Stimulated activated CD8-positive, alpha-beta memory T cell treated with anti-CD3 and anti-CD28 coated beads, Interleukin-4, amount 100 ng/mL, for 4 hours (primary cell): ENCODE data around the gene CUEDC2.

Experiments
- DNase-seq, 2 donors: peaks; one replicate each; pipeline ENCODE4 v3.0.0-alpha.2; 2020; ENCODE audit warnings: low read depth in 2 of 2, low spot score in 1 of 2

CUEDC2 gene

GRCh38 chr10:102411341-102412255 lies 20.8 kb downstream of the CUEDC2 start:
- DNase-seq: no peak

DNA sequence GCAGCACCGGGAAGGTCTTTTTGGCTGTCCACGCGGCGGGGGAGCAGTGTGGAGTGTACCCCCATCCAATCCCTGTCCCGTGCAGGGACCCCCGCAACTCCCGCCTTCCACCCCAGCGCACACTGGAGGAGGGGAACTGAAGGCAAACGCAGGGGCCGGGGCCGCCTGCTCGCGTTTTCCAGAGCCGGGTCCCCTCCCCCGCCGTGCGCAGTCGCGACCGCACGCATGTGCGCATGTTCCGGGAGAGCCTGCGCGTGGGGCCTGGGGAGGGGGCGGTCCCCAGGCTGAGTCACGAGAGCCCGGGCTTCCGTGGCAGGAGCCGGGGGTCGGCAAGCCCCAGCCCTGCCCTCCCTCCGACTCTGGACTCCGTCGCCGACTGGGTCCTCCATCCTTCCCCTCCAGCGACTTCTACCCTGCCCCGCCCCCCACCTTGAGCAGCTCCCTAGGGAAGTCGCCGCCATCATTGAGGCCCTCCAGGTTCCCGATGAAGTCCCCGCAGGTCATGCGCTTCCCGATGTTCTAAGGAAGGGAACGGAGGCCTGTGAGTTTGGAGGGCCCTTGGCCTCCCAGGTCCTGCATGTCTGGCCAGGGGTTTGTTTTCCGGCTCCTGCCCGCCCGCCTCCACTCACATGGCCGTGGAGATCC lies 21.8 kb downstream of the CUEDC2 start:
- peak in 1 of 2 donors; percentile 53 for DNase-seq

DNA sequence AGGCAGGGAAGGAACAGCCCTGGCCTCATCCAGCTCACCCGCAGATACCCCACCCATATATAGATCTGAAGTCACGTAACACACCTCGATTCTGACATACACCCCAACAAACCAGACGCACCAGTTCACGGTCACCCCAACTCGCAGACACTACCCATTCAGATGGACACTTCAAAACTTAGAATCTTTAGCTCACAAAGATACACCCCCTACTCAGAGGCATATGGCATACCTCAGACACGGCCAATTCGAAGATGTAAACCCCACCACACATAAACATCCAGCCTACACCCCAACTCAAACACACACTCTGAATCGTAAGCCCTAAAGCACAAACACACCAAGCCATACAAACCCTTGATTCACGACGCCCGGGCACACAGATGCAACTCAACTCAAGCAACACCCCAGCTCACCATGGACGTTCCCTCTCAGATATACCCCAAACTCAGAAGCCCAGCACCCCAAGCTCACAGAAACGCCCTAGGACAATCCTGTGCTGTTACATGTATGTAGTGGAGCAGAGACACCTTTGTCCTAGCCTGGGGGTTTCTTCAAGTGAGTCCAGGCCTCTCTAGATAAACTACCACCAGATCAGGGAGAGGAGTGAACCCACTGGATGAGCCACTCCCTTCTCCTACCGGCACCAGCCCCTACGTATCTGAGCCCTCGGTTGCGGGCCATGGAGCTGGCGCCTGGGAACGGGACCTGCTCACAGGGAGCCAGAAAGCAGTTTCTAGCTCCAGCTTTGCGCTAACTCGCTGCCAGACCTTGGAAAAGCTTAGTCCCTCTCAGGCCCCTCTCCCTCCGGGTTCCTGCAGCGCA lies 22.6 kb downstream of the CUEDC2 start:
- no peak for DNase-seq

- DNase-seq: peak; percentile 48 to 79
These were observed 23.4 kb downstream of the CUEDC2 start for GRCh38 chr10:102408728-102409603.

DNA sequence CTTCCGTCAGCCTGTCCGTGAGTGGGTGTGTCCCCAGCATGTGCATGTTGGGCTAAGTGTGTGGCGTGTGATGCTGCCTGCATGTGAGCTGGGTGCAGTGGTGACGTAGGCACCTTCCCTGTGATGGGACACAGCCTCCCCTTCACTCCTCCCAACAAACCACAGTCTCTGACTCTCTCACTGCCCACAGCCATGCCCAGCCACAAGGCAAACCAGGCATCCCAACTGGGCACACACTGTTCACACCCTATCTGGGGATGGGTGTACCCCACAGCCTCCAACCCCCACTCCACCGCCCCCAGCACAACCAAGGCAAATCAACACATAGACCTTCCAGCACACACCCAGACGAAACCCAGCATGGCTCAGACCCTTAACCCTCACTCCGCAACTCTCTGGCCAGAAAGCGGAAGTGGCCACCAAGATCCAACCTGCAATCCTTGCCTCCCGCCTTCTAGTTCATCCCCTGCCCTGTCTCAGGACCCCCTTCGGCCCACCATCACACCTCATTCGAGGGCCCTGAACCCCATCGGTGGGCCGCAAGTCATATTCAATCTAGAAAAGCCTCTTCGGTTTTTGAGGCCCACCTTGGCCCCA lies 24.1 kb downstream of the CUEDC2 start:
- DNase-seq: no peak

DNA sequence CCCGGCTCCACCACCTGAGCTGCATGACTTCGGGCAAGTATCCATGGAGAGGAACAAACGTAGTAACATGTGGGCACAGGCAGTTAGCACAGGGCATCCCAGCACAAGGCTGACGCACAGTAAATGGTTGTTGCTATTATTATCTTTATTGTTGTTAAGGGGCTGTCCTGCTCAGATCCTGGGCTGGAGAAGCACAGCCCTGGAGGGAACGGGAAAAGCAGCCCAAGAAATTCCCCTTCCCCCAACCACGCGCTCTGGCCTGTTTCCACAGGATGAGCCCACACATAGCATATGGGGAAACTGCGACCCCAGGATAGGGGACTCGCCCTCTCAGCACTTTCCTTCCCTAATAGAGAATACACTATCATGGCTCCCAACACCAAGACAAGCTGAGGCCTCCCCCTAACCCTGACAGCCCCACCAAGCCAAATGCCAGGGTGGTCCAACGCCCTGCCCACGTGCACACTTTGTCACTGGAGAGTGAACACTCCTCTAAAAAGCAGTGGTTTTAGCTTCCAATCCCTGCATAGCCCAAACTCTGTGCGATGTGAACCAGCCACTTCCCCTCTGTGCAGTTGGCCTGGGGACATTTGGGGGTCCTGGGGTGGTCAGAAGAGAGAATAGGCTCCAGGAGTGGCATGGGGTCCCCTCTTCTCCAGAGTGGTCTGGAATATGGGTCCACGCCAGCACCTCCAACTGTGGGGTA lies 24.8 kb downstream of the CUEDC2 start:
- DNase-seq: no peak

- DNase-seq: no peak
These were observed 25.6 kb downstream of the CUEDC2 start for GRCh38 chr10:102406815-102407214.

DNA sequence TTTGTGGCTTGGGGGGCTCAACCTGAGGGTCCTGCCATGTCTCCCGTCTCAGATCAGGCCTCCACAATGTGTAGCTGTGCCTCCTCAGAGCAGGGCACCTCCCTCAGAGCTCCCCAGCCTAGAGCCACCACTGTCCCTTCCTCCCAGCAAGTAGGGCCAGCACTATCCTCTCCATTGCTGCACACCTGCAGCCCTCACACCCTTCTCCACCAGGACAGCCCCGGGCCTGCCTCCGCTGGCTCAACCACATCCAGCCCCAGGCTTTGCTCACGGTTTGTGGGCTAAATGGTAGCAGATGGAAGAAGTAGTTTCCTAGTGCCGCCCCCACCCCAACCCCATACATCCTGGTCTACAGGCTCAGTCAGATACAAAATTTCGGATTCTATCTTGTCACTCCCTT lies 26.7 kb downstream of the CUEDC2 start:
- no peak for DNase-seq

DNA sequence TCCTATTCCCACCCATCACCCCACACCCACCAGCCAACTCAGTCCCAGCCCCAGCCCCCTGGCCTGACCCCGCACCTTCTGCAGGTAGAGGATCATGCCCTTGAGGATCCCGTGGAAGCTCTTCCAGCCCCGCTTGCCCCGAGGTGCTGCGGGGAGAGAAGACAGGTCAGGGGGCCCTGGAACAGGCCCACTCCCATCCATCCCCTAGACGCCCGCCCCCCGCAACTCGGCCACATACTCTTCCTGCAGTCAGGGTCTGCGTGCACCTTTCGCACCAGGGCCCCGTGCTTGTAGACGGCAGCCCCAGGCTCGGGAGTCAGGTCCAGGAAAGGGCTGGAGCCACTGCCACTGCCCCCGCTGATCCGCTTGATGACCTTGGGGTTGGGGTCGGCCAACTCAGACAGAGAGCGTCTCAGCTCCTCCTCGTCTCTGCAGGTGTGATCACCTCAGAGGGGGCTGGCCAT lies 27.2 kb downstream of the CUEDC2 start:
- no peak for DNase-seq

DNA sequence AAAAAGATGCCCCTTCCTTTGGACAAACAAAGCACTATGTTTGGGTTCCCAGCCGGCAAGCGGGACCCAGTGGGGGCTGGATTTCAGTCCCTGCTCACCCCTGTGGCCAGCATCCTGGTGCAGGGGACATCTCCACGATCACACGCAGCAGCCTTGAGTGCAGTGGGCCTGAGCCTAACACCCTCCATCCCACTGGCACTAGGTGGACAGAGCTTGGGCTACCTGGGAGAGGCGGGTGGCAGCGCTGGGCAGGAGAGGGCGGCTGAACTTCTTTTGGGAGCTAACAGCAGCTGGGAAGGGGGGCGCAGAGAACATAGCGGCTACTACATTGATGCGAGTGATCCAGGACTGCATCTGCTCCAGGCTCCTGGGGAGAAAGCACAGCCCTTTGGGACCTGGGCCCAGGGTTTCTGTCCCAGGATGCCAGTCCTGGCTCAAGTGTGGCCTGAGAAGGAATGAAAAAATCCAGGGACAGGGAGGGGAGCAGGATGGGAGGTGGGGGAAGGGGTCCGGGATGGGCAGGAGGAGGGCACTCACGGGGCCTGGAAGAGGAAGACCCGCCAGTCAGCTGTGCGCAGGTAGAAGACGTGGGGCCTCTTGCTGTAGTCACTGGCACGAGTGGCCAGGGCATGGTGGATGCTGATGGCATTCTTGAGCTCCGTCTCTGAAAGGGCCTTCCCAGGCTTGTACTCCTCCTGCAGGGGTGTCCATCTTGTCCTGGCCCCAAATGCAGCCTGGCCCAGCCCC lies 27.8 kb downstream of the CUEDC2 start:
- no peak for DNase-seq

DNA sequence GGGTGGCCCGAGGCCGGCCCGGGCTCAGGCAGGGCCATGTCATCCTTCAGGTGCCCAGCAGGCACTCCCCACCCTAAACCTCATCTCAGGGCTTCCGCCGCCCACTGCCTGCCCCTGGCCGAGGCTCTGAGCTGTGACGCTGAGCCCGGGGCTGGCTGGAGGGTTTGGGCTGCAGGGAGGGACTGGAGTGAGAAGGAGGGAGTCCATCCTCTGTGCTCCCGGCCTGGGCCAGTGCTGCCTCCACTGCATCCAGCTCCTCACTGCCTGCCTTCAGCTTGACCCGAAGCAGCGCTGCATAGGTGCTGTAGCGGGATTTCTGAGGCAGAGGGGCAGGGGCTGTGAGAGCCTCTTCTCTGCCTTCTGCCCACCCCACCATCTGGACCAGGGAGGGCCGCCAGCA lies 29.3 kb downstream of the CUEDC2 start:
- no peak for DNase-seq

- no peak for DNase-seq
These were observed 29.9 kb downstream of the CUEDC2 start for GRCh38 chr10:102402512-102402896.

DNA sequence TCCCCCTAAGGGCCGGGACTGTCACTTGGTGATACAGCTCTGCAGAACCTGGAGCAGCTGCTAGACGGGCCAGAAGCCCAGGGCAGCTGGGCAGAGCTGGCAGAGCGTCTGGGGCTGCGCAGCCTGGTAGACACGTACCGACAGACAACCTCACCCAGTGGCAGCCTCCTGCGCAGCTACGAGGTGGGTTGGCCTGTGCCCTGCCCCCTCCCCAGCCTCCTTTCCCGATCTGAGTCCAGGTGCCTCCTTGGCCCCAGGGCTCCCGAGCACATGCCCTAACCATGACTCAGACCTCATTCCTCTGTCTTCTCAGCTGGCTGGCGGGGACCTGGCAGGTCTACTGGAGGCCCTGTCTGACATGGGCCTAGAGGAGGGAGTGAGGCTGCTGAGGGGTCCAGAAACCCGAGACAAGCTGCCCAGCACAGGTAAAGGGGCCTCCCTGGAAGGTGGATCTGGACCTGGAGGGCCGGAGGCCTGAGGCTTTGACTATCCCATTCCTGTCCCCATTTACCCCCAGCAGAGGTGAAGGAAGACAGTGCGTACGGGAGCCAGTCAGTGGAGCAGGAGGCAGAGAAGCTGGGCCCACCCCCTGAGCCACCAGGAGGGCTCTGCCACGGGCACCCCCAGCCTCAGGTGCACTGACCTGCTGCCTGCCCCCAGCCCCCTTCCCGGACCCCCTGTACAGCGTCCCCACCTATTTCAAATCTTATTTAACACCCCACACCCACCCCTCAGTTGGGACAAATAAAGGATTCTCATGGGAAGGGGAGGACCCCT lies 30.5 kb downstream of the CUEDC2 start:
- DNase-seq: no peak

- DNase-seq: no peak
These were observed 31.1 kb downstream of the CUEDC2 start for GRCh38 chr10:102401342-102401654.

DNA sequence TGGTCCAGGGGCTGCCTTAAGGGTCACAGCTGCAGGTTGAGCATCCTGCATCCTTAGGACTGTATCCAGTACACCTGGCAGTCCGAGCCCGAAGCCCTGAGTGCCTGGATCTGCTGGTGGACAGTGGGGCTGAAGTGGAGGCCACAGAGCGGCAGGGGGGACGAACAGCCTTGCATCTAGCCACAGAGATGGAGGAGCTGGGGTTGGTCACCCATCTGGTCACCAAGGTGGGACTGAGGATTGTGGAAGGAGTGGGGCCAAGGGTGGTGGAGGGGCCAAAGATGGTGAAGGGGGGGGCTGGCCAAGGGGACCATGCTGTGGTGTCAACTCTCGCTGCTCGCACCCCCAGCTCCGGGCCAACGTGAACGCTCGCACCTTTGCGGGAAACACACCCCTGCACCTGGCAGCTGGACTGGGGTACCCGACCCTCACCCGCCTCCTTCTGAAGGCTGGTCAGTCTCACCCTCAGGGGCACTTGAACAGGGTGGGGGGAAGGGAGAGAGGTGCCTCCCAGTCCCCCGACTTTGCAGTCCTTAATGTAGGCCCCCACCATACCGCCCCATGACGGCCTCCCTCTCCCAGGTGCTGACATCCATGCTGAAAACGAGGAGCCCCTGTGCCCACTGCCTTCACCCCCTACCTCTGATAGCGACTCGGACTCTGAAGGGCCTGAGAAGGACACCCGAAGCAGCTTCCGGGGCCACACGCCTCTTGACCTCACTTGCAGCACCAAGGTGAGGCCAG lies 31.6 kb downstream of the CUEDC2 start:
- DNase-seq: no peak

- DNase-seq: no peak
These were observed 32.3 kb downstream of the CUEDC2 start for GRCh38 chr10:102400076-102400475.

DNA sequence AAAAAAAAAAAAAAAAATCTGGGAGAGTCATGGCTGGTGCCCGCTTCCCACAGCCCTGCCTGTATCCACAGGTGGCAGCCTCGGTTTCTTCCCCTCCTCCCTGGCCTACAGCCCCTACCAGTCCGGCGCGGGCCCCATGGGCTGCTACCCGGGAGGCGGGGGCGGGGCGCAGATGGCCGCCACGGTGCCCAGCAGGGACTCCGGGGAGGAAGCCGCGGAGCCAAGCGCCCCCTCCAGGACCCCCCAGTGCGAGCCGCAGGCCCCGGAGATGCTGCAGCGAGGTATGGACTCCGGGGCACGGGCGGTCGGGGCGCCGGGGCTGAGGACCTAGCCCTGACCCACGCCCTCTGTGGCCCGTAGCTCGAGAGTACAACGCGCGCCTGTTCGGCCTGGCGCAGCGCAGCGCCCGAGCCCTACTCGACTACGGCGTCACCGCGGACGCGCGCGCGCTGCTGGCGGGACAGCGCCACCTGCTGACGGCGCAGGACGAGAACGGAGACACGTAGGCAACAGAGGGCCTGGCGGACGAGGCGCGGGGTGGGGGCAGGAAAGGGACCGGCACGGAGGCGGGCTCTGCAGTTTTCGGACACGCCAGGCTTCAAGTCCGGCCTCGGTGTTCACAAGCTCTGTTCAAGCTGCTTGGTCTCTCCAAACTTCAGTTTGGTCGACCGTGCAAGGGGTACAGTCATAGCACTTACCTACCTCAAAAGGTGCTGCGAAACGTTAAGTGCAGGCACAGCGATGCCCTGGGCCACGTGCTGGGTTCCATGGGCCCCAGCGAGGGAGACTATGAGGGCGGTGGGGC lies 33.0 kb downstream of the CUEDC2 start:
- DNase-seq: peak; percentile 66
